ENCODE data around the gene LMOD2.

- TF ChIP-seq CTCF (conservative IDR thresholded peaks at IDR 0.05) (no peak), ZFX (IDR thresholded peaks at IDR 0.05) (no peak)
These were observed 13.8 kb downstream of the LMOD2 start for GRCh38 chr7:123669485-123669884.
